Measurements from ENCODE around the gene NEAT1.
"Not testable (repeated sequence)": the region's sequence is repeated elsewhere in the genome, so short reads cannot be mapped to it uniquely, and the experiment has no call there.

The NEAT1 gene

DNA sequence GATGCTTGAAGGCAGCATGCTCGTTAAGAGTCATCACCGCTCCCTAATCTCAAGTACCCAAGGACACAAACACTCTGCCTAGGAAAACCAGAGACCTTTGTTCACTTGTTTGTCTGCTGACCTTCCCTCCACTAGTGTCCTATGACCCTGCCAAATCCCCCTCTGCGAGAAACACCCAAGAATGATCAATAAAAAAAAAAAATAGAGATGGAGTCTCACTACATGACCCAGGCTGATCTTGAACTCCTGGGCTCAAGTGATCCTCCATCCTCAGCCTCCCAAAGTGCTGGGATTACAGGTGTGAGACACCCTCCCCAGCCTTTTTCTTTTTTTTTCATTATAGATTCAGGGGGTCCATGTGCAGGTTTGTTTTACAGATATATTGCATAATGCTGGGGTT lies 29.7 kb downstream of the NEAT1 start:
- H3K27me3 ChIP-seq (ENCODE audit: control insufficient read depth in 1 of 2, insufficient read depth in 1 of 2, low read length in 2 of 2); H3K4me2 ChIP-seq (ENCODE audit: low read length, poor library complexity, severe bottlenecking); H2BK5ac ChIP-seq (ENCODE audit: low read depth, low read length, poor library complexity, severe bottlenecking); H2BK15ac ChIP-seq (ENCODE audit: low read depth, poor library complexity, severe bottlenecking); DNase-seq; H3K79me1 ChIP-seq (replicated peaks; ENCODE audit: low read length, poor library complexity, severe bottlenecking); H3K27ac ChIP-seq (ENCODE audit: low read length, poor library complexity, severe bottlenecking); H3K23ac ChIP-seq (ENCODE audit: low read length in 2 of 2); H4K8ac ChIP-seq (ENCODE audit: low read length); H3K14ac ChIP-seq (ENCODE audit: low read length in 2 of 2); H2AFZ ChIP-seq (ENCODE audit: low read depth, low read length); H2AK5ac ChIP-seq (ENCODE audit: low read length, severe bottlenecking); H3K9me3 ChIP-seq (ENCODE audit: control insufficient read depth, low read length); H3K18ac ChIP-seq (ENCODE audit: low read depth in 1 of 2, low read length in 2 of 2); H4K91ac ChIP-seq (ENCODE audit: low read length); H3K4ac ChIP-seq (ENCODE audit: low read depth in 1 of 2, low read length in 2 of 2); H3K36me3 ChIP-seq (ENCODE audit: control insufficient read depth in 1 of 2, insufficient read depth in 2 of 2, low read depth in 1 of 2, low read length in 2 of 2); H2BK120ac ChIP-seq (ENCODE audit: low read depth, low read length); H2BK12ac ChIP-seq (ENCODE audit: low read length in 2 of 2): not testable (repeated sequence)
- peak overlapping the region in 1 of 2 experiments; percentile 59 for H3K4me3 ChIP-seq (ENCODE audit: insufficient read depth in 1 of 2, low read depth in 1 of 2, low read length in 2 of 2)
- peaks cover 31% of the 10 kb centered on the region for H3K4me1 ChIP-seq (ENCODE audit: control insufficient read depth, insufficient read depth, low read depth, low read length)
- H3K9ac ChIP-seq (ENCODE audit: low read length) = peak overlapping the region; percentile 94
- 87% methylated on average over 1 of the region's 3 CpGs for WGBS

DNA sequence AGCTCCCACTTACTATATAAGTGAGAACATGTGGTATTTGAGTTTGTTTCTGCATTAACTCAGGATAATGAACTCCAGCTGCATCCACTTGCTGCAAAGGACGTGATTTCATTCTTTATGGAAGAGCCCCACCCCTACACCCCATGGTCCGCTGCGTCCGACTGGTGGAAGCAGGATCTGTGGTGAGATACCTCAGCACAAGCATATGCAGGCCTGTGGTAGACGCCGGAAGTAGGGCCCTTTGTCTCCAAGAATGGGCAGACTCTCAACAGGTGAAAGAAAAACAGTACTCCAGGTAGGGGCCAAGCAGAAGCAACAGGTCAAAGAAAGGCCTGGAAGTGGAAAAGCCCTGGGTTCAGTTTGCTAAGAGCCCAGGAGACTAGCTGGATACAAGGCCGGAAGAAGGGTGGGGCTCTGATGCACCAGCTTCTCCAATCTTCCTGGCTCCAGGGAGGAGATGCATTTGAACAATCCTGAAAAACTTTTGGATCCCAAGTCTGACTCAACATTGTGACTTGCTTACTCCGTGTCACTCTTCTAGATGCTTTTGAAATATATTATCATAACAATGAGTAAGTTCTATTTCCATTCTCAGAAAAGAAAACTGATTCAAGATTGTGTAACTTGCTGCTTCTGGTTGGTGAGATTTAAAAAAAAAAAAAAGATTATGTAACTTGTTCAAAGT lies 30.4 kb downstream of the NEAT1 start:
- peak overlapping the region in 1 of 2 experiments; percentile 59 for H3K4me3 ChIP-seq (ENCODE audit: insufficient read depth in 1 of 2, low read depth in 1 of 2, low read length in 2 of 2)
- H3K23ac ChIP-seq (ENCODE audit: low read length in 2 of 2) = no peak overlapping the region
- H3K27ac ChIP-seq (ENCODE audit: low read length, poor library complexity, severe bottlenecking) = peak overlapping the region; percentile 62
- no peaks in the 10 kb centered on the region for H3K27me3 ChIP-seq (ENCODE audit: control insufficient read depth in 1 of 2, insufficient read depth in 1 of 2, low read length in 2 of 2)
- no peak overlapping the region for H4K8ac ChIP-seq (ENCODE audit: low read length)
- H2BK120ac ChIP-seq (ENCODE audit: low read depth, low read length) = peak overlapping the region; percentile 34
- H3K9me3 ChIP-seq (ENCODE audit: control insufficient read depth, low read length) = no peaks in the 10 kb centered on the region
- peak; percentile 81 for DNase-seq
- no peak overlapping the region for H3K4ac ChIP-seq (ENCODE audit: low read depth in 1 of 2, low read length in 2 of 2)
- H2BK5ac ChIP-seq (ENCODE audit: low read depth, low read length, poor library complexity, severe bottlenecking) = no peak overlapping the region
- H3K36me3 ChIP-seq (ENCODE audit: control insufficient read depth in 1 of 2, insufficient read depth in 2 of 2, low read depth in 1 of 2, low read length in 2 of 2) = peaks cover 6 to 7% of the 10 kb centered on the region in 2 experiments
- peak overlapping the region; percentile 59 for H2AK5ac ChIP-seq (ENCODE audit: low read length, severe bottlenecking)
- no peak overlapping the region for H2BK15ac ChIP-seq (ENCODE audit: low read depth, poor library complexity, severe bottlenecking)
- peaks cover 31% of the 10 kb centered on the region for H3K4me1 ChIP-seq (ENCODE audit: control insufficient read depth, insufficient read depth, low read depth, low read length)
- no peak overlapping the region for H2AFZ ChIP-seq (ENCODE audit: low read depth, low read length)
- H3K14ac ChIP-seq (ENCODE audit: low read length in 2 of 2) = no peak overlapping the region
- no peak overlapping the region for H3K18ac ChIP-seq (ENCODE audit: low read depth in 1 of 2, low read length in 2 of 2)
- peak overlapping the region in 1 of 2 experiments; percentile 6 for H2BK12ac ChIP-seq (ENCODE audit: low read length in 2 of 2)
- H3K9ac ChIP-seq (ENCODE audit: low read length) = peak overlapping the region; percentile 94
- WGBS = 70% methylated on average over 7 of the region's 8 CpGs
- peaks cover 3% of the 10 kb centered on the region for H3K79me1 ChIP-seq (replicated peaks; ENCODE audit: low read length, poor library complexity, severe bottlenecking)
- no peak overlapping the region for H4K91ac ChIP-seq (ENCODE audit: low read length)
- no peak overlapping the region for H3K4me2 ChIP-seq (ENCODE audit: low read length, poor library complexity, severe bottlenecking)

DNA sequence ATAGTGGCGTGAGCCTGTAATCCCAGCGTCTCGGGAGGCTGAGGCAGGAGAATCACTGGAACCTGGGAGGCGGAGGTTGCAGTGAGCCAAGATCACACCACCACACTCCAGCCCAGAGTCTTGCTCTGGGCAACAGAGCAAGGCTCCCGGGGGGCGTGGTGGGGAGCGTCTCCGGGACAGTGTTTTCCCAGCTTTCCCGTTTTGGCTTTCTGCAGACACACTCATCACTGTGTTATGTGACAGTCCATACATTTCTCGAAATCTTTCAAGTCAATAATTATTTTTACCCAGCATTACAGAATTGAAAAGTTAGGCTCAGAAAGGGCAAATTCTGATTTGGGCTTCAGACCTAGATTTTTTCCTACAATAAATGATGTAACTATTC lies 31.7 kb downstream of the NEAT1 start:
- DNase-seq = peak; percentile 72
- 80% methylated on average over 10 of the region's 10 CpGs for WGBS
- Histone ChIP-seq H3K36me3 (ENCODE audit: control insufficient read depth in 1 of 2, insufficient read depth in 2 of 2, low read depth in 1 of 2, low read length in 2 of 2) (peaks cover 0 to 10% of the 10 kb centered on the region in 2 experiments), H3K4me1 (ENCODE audit: control insufficient read depth, insufficient read depth, low read depth, low read length) (peaks cover 20% of the 10 kb centered on the region), H2BK5ac (ENCODE audit: low read depth, low read length, poor library complexity, severe bottlenecking) (no peak overlapping the region), H3K18ac (ENCODE audit: low read depth in 1 of 2, low read length in 2 of 2) (no peak overlapping the region), H3K4ac (ENCODE audit: low read depth in 1 of 2, low read length in 2 of 2) (no peak overlapping the region), H2AK5ac (ENCODE audit: low read length, severe bottlenecking) (no peak overlapping the region), H3K79me1 (replicated peaks; ENCODE audit: low read length, poor library complexity, severe bottlenecking) (peaks cover 3% of the 10 kb centered on the region), H2BK120ac (ENCODE audit: low read depth, low read length) (no peak overlapping the region), H3K4me3 (ENCODE audit: insufficient read depth in 1 of 2, low read depth in 1 of 2, low read length in 2 of 2) (peak overlapping the region in 1 of 2 experiments; percentile 88), H2BK15ac (ENCODE audit: low read depth, poor library complexity, severe bottlenecking) (no peak overlapping the region), H3K14ac (ENCODE audit: low read length in 2 of 2) (no peak overlapping the region), H3K4me2 (ENCODE audit: low read length, poor library complexity, severe bottlenecking) (peak overlapping the region; percentile 40), H3K9ac (ENCODE audit: low read length) (peak overlapping the region; percentile 94), H3K9me3 (ENCODE audit: control insufficient read depth, low read length) (no peaks in the 10 kb centered on the region), H3K23ac (ENCODE audit: low read length in 2 of 2) (no peak overlapping the region), H4K8ac (ENCODE audit: low read length) (peak overlapping the region; percentile 38), H3K27me3 (ENCODE audit: control insufficient read depth in 1 of 2, insufficient read depth in 1 of 2, low read length in 2 of 2) (no peaks in the 10 kb centered on the region), H2BK12ac (ENCODE audit: low read length in 2 of 2) (no peak overlapping the region), H2AFZ (ENCODE audit: low read depth, low read length) (no peak overlapping the region), H3K27ac (ENCODE audit: low read length, poor library complexity, severe bottlenecking) (peak overlapping the region; percentile 21), H4K91ac (ENCODE audit: low read length) (no peak overlapping the region)

DNA sequence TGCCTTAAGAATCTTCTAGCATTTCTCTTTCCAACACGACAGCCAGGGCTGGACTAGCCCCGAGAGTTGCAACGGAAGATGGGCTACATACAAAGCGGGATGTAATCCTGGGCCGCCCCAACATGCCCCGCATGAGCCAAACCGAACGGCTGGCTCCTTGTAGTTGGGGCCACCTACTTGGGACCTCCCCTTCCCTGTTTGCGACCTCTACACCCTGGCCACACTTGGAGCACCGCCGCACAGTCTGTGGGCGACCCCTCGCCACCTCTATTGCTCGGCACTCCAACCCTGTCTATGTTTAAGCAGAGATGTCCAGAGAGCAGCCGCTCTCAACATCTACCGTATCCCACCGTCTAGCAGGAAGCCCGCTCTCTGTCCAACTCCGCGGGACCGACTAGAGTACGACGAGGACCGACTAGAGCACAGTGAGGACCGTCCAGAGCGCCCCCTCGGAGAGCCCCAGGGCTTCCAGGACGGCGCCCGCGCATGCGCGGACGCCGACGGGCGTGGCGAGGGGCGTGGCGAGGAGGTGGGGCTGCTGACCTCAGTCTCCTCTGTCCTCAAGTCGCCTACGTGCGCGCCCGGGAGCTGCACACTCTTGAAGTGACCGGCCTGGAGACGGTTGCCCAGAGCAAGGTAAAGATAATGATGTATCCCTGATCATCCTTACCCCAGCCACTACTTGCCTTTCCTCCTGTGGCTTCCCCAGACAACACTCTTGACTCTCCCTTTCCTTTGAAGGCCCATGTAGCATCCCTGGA lies 32.3 kb downstream of the NEAT1 start:
- H3K9me3 ChIP-seq (ENCODE audit: control insufficient read depth, low read length) = no peaks in the 10 kb centered on the region
- peak overlapping the region; percentile 24 for H2AFZ ChIP-seq (ENCODE audit: low read depth, low read length)
- peak overlapping the region; percentile 94 for H3K9ac ChIP-seq (ENCODE audit: low read length)
- peak overlapping the region in 1 of 2 experiments; percentile 90 for H3K18ac ChIP-seq (ENCODE audit: low read depth in 1 of 2, low read length in 2 of 2)
- peak overlapping the region; percentile 8 for H4K8ac ChIP-seq (ENCODE audit: low read length)
- no peak overlapping the region for H2BK120ac ChIP-seq (ENCODE audit: low read depth, low read length)
- peak overlapping the region in 1 of 2 experiments; percentile 84 for H2BK12ac ChIP-seq (ENCODE audit: low read length in 2 of 2)
- no peak overlapping the region for H4K91ac ChIP-seq (ENCODE audit: low read length)
- WGBS = 25% methylated on average over 47 of the region's 47 CpGs
- DNase-seq = peak; percentile 86
- no peak overlapping the region for H2BK15ac ChIP-seq (ENCODE audit: low read depth, poor library complexity, severe bottlenecking)
- peaks cover 3% of the 10 kb centered on the region for H3K79me1 ChIP-seq (replicated peaks; ENCODE audit: low read length, poor library complexity, severe bottlenecking)
- peak overlapping the region in 1 of 2 experiments; percentile 88 for H3K4me3 ChIP-seq (ENCODE audit: insufficient read depth in 1 of 2, low read depth in 1 of 2, low read length in 2 of 2)
- H3K14ac ChIP-seq (ENCODE audit: low read length in 2 of 2) = peak overlapping the region in 1 of 2 experiments; percentile 57
- no peaks in the 10 kb centered on the region for H3K27me3 ChIP-seq (ENCODE audit: control insufficient read depth in 1 of 2, insufficient read depth in 1 of 2, low read length in 2 of 2)
- H2BK5ac ChIP-seq (ENCODE audit: low read depth, low read length, poor library complexity, severe bottlenecking) = no peak overlapping the region
- H3K4me1 ChIP-seq (ENCODE audit: control insufficient read depth, insufficient read depth, low read depth, low read length) = peaks cover 20% of the 10 kb centered on the region
- H3K4ac ChIP-seq (ENCODE audit: low read depth in 1 of 2, low read length in 2 of 2) = peak overlapping the region; percentile 46 to 81
- peaks cover 0 to 14% of the 10 kb centered on the region in 2 experiments for H3K36me3 ChIP-seq (ENCODE audit: control insufficient read depth in 1 of 2, insufficient read depth in 2 of 2, low read depth in 1 of 2, low read length in 2 of 2)
- peak overlapping the region; percentile 73 for H2AK5ac ChIP-seq (ENCODE audit: low read length, severe bottlenecking)
- H3K27ac ChIP-seq (ENCODE audit: low read length, poor library complexity, severe bottlenecking) = peak overlapping the region; percentile 21
- peak overlapping the region; percentile 49 for H3K4me2 ChIP-seq (ENCODE audit: low read length, poor library complexity, severe bottlenecking)
- H3K23ac ChIP-seq (ENCODE audit: low read length in 2 of 2) = peak overlapping the region in 1 of 2 experiments; percentile 77
